HG02840 (cell line): ENCODE measurements around the gene PCYOX1L.

Experiments
- ATAC-seq: cut with Tn5 transposase; IDR thresholded peaks from one replicate; pipeline ENCODE4 v1.9.1; 2021; ENCODE audit warnings: mild to moderate bottlenecking, moderate library complexity, moderate number of reproducible peaks; ENCODE audit not compliant: unreplicated experiment, low FRiP score

The PCYOX1L gene

GRCh38 chr5:149366169-149366729 lies 8.4 kb downstream of the PCYOX1L start:
- ATAC-seq: no peak

- no peak for ATAC-seq
Observed at GRCh38 chr5:149367249-149367971, 9.6 kb downstream of the PCYOX1L start.

- ATAC-seq: no peak
Observed at GRCh38 chr5:149367972-149368645, 10.3 kb downstream of the PCYOX1L start.

DNA sequence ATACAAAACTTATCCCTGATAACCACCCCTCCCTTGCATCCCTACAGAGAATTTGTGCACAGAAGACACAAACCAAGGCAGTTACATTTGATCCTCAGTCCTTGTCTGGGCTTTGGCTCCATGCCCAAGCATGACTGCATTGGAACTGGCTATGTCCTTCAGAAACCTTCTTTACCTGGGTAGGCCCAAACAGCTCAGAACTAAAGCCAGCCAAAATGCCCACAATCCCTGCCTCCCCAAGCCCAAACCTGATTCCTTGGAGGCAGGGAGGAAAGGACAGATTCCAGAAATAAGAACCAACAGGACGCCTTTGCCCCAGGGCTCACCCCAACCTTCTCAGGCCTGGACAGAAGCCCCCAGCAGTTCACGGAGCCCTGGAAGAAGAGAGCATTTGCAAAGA lies 13.0 kb downstream of the PCYOX1L start:
- no peak for ATAC-seq

GRCh38 chr5:149371296-149371962 lies 13.6 kb downstream of the PCYOX1L start:
- ATAC-seq: peak; percentile 68

DNA sequence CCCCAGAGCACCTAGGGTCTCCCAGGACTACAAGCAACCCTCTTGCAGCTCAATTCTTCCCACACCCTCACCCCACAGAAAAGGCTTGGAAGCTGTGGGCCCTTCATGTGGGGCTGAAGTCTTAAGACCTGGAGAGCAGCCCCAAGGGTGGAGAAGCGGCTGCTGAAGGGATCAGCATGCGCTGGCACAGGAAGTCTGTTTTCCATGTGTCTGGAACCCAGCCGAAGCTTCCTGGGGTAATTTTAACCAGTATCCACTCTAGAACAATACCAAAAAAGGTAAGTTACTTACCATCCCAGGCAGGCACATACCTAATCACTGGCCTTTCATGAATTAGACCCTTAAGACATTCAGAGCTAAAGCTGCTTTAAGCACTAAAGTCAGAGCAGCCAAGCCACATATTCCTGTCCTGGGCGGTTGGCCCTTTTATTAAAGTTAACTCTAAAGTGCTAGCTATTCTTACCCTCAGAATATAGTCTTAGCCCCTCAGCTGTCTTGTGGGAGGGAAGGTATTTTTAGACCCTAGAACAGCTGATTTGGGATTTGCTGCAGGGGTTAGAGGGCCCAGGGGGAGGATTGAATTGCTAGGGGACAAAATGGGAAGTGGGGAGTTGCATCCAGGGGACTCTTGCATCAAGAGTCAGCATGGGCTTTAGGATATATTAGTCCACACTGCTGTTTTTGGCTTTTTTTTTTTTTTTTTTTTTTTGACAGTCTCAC lies 14.4 kb downstream of the PCYOX1L start:
- no peak for ATAC-seq

DNA sequence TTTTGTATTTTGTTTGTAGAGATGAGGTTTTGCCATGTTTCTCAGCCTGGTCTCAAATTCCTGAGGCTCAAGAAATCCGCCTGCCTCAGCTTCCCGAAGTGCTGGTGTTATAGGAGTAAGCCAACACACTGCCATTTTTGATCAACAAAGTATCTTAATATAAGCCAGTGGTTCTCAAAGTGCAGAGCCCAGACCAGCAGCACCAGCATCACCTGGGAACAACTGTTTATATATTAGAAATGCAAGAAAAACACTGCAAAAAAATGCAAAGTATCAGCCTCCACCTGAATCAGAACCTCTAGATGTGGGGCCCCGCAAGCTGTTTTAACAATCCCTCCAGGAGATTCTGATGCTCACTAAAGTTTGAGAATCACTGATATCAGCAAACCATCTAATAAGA lies 15.1 kb downstream of the PCYOX1L start:
- no peak for ATAC-seq

DNA sequence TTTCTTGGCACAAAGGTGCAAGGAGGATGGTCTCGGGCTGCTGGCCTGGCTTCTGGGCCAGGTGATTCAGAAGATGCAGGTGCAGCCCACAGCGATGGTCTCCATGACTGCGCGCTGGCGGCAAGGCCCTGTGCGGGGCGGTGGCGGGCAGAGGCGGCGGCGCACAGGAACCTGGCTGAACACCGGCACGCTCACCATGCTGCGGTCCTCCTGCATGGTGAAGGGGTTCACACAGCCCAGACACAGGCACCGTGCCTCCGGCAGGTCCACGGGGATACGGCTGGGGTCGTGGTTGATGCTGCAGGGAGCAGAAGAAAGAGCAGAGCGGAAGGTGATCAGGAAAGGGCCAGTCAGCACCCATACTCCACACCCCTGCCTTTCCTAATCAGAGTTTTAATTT lies 16.5 kb downstream of the PCYOX1L start:
- ATAC-seq: no peak

- ATAC-seq: no peak
Observed at GRCh38 chr5:149374801-149375200, 17.0 kb downstream of the PCYOX1L start.

DNA sequence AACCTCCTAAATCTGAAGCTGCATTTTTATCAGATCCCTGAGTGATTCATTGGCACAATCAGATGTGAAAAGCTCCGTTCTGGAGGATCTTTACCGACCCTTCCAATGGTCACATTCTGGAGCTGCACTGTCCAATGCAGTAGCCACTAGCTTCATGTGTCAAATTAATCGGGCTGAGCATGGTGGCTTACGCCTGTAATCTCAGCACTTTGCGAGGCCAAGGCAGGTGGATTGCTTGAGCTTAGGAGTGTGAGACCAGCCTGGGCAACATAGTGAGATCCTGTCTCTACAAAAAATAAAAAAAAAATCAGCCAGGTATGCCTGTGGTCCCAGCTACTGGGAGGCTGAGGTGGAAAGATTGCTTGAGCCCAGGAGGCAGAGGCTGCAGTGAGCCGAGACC lies 17.6 kb downstream of the PCYOX1L start:
- ATAC-seq: no peak

- no peak for ATAC-seq
Observed at GRCh38 chr5:149376104-149376503, 18.3 kb downstream of the PCYOX1L start.

GRCh38 chr5:149376711-149377447 lies 19.0 kb downstream of the PCYOX1L start:
- ATAC-seq: no peak

GRCh38 chr5:149378241-149378820 lies 20.5 kb downstream of the PCYOX1L start:
- no peak for ATAC-seq

DNA sequence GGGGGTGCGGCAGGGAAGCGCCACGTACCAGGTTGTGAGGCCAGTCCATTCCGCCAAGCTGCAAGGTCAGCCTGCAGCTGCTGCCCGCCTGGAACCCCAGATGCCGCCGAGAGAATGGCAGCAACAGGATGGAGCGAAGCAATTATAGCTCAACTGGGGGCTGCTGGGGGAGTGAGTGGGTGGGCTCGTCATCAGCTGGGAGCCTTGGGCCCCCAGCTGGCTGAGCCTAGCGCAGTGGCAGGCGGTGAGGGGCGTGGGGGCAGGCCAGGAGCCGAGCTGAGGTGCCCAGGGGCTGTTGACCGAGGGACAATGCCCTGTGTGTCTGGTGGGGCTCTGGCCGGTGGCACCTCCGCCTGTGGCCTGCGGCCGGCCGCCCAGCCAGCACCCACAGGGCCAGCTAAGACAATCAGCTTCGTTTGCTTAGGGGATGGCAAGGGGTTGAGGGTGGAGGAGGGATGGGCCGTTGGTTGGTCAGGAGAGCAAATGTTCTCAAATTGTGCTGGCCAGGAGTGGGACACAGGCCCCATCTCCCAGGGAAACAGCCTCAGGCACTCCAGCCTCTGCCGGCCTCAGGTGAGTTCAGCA lies 21.4 kb downstream of the PCYOX1L start, which contains the start of gene IL17B:
Gene IL17B (minus strand): TSS at position 116 of the 585 bp plus-strand sequence. CDS start 67 bp downstream, at position 49.
- no peak for ATAC-seq

DNA sequence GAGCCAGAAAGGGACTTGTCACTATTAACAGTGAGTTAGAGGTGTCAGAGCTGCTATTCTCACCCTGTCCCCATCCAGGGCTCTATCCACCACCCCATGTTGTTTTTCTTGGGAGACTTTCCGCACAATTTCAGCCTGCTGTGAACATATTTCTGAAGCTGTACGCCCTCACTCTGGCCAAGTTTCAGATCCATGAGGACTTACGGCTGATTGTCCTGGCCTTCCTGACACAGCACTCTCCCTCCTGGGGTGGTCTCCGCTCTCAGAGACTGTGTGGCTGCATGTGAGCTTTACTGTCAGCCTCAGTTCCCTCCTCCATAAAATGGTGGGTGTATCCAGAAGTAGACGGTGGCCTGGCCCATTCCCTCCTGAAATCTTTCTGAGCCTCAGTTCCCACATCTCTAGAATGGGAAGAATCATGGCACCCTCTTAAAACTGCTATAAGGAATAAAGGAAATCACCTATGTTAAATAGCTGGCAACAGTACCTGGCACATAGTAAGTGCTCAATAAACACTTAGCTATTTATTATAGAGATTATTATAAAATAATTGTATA lies 22.1 kb downstream of the PCYOX1L start:
- no peak for ATAC-seq

DNA sequence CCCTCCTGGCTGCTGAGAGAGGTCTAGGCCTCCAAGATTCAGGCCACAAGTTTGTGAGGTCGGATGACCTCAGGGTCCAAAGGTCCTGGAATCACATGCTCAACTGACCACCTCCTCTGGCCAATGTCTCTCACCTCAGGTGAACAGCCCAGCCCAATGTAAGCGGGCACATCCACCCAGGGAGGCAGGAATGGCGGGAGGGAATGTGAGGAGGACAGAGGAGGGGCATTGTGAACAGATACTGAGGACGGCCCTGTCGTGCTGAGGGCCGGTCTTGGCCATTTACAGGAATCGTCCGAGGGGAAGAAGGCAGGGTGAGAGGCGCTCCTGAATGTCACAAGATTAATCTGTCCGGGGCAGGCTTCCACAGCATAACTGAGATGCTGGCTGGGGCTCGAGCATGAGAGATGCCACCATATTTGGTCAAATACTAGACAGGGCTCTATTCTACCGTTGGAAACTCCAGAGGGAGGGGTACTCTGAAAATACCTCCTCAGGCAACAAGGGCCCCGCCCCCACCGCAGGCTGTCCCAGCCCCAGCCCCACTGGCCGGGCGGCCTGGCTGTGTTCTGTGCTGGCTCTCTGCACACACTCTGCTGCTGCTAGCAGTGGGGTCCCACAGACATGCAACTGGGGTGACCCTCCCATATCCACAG lies 22.7 kb downstream of the PCYOX1L start:
- no peak for ATAC-seq

GRCh38 chr5:149381261-149381985 lies 23.6 kb downstream of the PCYOX1L start:
- ATAC-seq: no peak

GRCh38 chr5:149381986-149382338 lies 24.1 kb downstream of the PCYOX1L start:
- no peak for ATAC-seq
